Measurements from ENCODE around the gene ANKRD13B.

- TF ChIP-seq, protein P1, sequence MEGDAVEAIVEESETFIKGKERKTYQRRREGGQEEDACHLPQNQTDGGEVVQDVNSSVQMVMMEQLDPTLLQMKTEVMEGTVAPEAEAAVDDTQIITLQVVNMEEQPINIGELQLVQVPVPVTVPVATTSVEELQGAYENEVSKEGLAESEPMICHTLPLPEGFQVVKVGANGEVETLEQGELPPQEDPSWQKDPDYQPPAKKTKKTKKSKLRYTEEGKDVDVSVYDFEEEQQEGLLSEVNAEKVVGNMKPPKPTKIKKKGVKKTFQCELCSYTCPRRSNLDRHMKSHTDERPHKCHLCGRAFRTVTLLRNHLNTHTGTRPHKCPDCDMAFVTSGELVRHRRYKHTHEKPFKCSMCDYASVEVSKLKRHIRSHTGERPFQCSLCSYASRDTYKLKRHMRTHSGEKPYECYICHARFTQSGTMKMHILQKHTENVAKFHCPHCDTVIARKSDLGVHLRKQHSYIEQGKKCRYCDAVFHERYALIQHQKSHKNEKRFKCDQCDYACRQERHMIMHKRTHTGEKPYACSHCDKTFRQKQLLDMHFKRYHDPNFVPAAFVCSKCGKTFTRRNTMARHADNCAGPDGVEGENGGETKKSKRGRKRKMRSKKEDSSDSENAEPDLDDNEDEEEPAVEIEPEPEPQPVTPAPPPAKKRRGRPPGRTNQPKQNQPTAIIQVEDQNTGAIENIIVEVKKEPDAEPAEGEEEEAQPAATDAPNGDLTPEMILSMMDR (IDR thresholded peaks at IDR 0.05) = no peak
- TF ChIP-seq POLR2A (IDR thresholded peaks at IDR 0.05) (no peak), EP300 (IDR thresholded peaks at IDR 0.05) (no peak)
These were observed 26.2 kb upstream of the ANKRD13B start, which contains the start of gene ABHD15 for GRCh38 chr17:29566473-29567303.
